ENCODE data around the gene HSPBAP1.

HSPBAP1 gene

GRCh38 chr3:122784436-122784835 is 9.2 kb downstream of the HSPBAP1 start:
- FAIRE-seq: no peak
- DNase-seq (ENCODE audit: insufficient read length): no peak
- TF ChIP-seq TAF1 (IDR thresholded peaks at IDR 0.05; ENCODE audit: borderline replicate concordance, low read depth, low read length): no peak
- no peak for TF ChIP-seq POLR2A (IDR thresholded peaks at IDR 0.05; ENCODE audit: low read depth, low read length)
- no peak for TF ChIP-seq POLR2AphosphoS5 (IDR thresholded peaks at IDR 0.05; ENCODE audit: low read depth, low read length)

DNA sequence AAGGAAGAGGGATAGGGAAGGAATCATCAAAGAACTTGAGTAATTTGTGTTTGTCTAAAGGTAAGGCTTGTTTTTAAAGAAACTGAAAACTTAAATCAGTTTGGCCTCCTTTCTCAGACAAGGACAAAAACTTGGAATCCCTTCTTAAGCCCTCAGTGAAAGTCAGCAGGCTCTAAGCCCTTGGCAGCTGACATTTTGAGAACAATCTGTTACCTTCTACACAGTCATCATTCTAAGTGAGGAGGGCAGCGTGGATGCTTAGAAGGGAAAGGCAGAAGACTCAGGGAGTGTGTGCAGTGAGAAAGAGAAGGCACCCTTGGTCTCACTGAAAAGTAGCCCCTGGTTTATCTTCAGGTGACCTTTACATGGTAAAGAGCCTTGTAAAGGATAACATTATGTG is 10.8 kb downstream of the HSPBAP1 start:
- FAIRE-seq (no peak), DNase-seq (ENCODE audit: insufficient read length) (no peak)
- TF ChIP-seq TAF1 (IDR thresholded peaks at IDR 0.05; ENCODE audit: borderline replicate concordance, low read depth, low read length) (no peak), POLR2A (IDR thresholded peaks at IDR 0.05; ENCODE audit: low read depth, low read length) (no peak), POLR2AphosphoS5 (IDR thresholded peaks at IDR 0.05; ENCODE audit: low read depth, low read length) (no peak)

DNA sequence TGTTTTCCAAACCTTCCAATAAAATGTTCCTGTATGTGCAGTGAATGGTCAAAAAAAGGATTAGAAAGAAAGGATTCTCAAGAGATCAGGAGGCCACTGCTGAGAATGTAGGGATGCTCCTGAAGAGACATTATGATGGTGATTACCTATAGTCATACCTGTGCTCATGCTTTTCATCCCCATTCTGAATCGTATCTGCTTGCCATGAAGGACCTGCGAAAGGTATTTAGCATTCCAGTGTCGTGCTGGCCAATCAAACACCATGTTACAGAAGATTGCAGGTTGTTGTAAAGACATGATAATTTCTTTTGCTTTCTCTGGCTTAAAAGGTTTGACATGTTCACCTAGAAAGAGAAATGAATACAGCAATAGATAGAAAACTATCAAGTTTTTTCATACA is 16.1 kb downstream of the HSPBAP1 start:
- FAIRE-seq (no peak), DNase-seq (ENCODE audit: insufficient read length) (no peak)
- TF ChIP-seq POLR2AphosphoS5 (IDR thresholded peaks at IDR 0.05; ENCODE audit: low read depth, low read length) (no peak), TAF1 (IDR thresholded peaks at IDR 0.05; ENCODE audit: borderline replicate concordance, low read depth, low read length) (no peak), POLR2A (IDR thresholded peaks at IDR 0.05; ENCODE audit: low read depth, low read length) (no peak)

DNA sequence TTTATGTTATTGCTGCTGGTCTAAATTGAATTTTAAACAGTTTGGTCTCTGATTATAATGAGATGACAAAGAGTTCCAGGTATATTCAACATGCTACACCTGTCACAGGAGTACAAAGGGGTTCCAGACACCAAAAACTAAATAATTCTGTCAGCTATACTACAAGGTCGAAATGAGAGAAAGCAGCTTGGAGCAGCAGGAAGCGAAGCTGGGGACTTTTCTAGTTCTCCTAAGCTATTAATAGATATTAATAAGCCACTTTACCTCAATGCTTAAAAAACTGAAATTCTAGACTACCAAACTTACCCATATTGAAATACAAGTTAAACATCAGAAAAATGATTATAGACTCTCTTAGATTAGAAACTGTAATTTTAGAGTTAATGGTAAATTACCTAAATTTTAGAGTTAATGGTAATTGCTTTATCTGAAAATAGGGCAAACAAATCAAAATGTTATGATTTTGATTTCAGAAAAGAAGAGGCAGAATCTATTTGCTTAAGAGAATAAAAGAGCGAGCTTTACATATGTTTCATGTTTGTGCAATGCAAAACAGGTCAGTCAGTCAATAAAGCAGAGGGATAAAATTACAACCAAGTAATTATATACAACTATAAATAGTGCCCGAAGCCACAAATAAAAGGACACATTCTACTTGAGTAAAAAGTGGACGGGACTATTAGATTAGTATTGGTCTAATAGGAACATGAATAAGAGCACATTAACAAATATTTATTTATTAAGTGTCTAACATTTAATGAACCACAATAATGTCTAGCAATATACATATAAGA is 16.8 kb downstream of the HSPBAP1 start:
- FAIRE-seq (peak; percentile 33), DNase-seq (ENCODE audit: insufficient read length) (no peak)
- TF ChIP-seq TAF1 (IDR thresholded peaks at IDR 0.05; ENCODE audit: borderline replicate concordance, low read depth, low read length) (no peak), POLR2AphosphoS5 (IDR thresholded peaks at IDR 0.05; ENCODE audit: low read depth, low read length) (no peak), POLR2A (IDR thresholded peaks at IDR 0.05; ENCODE audit: low read depth, low read length) (no peak)

DNA sequence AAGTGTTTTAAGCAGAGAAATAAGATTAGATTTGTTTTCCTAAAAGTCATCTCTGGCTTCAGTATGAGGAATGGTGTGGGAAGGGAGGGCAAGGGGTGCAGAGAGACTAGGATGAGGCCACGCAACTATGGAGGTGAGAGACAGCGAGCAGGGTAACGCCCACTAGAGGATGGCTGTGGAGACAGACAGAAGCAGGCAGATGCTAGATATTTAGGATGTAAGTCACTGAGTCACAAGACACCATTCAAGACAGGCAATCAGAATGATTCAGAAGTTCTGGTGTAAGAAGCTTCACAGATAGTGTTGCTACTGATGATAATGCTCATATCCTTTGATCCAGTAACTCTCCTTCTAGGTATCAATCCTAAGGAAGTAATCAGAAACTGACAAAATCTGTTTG is 19.1 kb downstream of the HSPBAP1 start:
- DNase-seq (ENCODE audit: insufficient read length) (no peak), FAIRE-seq (peak; percentile 84)
- TF ChIP-seq POLR2A (IDR thresholded peaks at IDR 0.05; ENCODE audit: low read depth, low read length): no peak
- no peak for TF ChIP-seq POLR2AphosphoS5 (IDR thresholded peaks at IDR 0.05; ENCODE audit: low read depth, low read length)
- TF ChIP-seq TAF1 (IDR thresholded peaks at IDR 0.05; ENCODE audit: borderline replicate concordance, low read depth, low read length): no peak

DNA sequence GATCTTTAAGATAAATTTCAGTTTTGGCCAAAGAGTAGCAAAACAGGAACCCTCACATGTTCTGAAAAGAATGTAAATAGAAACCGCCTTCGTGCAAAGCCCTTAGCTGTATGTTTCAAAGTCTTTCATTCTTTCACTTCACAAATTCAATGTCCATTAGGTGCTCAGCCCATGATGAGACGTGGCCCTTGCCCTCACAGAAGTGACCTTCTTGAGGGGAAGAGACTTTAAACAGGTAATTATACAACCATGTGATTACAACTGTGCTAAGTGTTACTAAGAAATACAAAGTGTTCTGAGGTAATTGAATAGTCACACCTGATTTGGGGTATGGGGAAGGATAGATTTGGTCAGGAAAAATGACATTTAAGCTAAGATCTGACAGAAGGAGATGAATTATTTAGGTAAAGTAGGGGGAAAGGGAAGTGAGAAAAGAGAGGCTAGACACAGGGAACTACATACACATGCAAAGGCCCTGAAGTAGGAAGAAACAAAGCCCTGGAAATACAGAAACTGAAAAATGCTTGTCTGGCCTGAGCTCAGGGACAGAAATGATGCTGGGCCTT is 19.6 kb downstream of the HSPBAP1 start:
- no peak for TF ChIP-seq TAF1 (IDR thresholded peaks at IDR 0.05; ENCODE audit: borderline replicate concordance, low read depth, low read length)
- no peak for TF ChIP-seq POLR2A (IDR thresholded peaks at IDR 0.05; ENCODE audit: low read depth, low read length)
- no peak for TF ChIP-seq POLR2AphosphoS5 (IDR thresholded peaks at IDR 0.05; ENCODE audit: low read depth, low read length)
- peak; percentile 50 for FAIRE-seq
- no peak for DNase-seq (ENCODE audit: insufficient read length)

GRCh38 chr3:122772827-122773226 is 20.8 kb downstream of the HSPBAP1 start:
- DNase-seq (ENCODE audit: insufficient read length) (no peak), FAIRE-seq (no peak)
- TF ChIP-seq POLR2AphosphoS5 (IDR thresholded peaks at IDR 0.05; ENCODE audit: low read depth, low read length): no peak
- no peak for TF ChIP-seq POLR2A (IDR thresholded peaks at IDR 0.05; ENCODE audit: low read depth, low read length)
- no peak for TF ChIP-seq TAF1 (IDR thresholded peaks at IDR 0.05; ENCODE audit: borderline replicate concordance, low read depth, low read length)

GRCh38 chr3:122770521-122771202 is 23.0 kb downstream of the HSPBAP1 start:
- no peak for DNase-seq (ENCODE audit: insufficient read length)
- FAIRE-seq: no peak
- TF ChIP-seq POLR2AphosphoS5 (IDR thresholded peaks at IDR 0.05; ENCODE audit: low read depth, low read length): no peak
- TF ChIP-seq TAF1 (IDR thresholded peaks at IDR 0.05; ENCODE audit: borderline replicate concordance, low read depth, low read length): no peak
- TF ChIP-seq POLR2A (IDR thresholded peaks at IDR 0.05; ENCODE audit: low read depth, low read length): no peak

GRCh38 chr3:122767540-122768372 is 25.9 kb downstream of the HSPBAP1 start:
- TF ChIP-seq POLR2A (IDR thresholded peaks at IDR 0.05; ENCODE audit: low read depth, low read length) (no peak), TAF1 (IDR thresholded peaks at IDR 0.05; ENCODE audit: borderline replicate concordance, low read depth, low read length) (no peak), POLR2AphosphoS5 (IDR thresholded peaks at IDR 0.05; ENCODE audit: low read depth, low read length) (no peak)
- no peak for DNase-seq (ENCODE audit: insufficient read length)
- FAIRE-seq: no peak

DNA sequence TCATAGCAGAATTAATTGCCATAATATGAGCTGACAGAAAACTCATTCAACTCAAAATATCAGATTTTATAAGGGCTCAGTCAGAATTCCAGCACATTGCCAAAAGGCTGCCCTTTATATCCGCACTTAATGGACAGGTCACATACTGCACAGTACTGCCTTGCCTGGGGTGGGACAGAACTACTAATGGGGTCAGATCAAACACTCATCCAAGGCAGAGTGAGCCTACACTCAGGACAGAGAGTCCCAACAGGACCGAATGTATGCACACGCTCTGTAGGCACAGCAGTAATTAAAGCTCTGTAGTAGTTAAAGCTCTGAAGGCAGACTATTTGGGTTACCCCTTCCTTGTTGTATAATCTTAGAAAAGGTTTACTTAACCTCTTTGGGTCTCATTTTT is 27.2 kb downstream of the HSPBAP1 start:
- DNase-seq (ENCODE audit: insufficient read length) (no peak), FAIRE-seq (no peak)
- TF ChIP-seq POLR2A (IDR thresholded peaks at IDR 0.05; ENCODE audit: low read depth, low read length) (no peak), TAF1 (IDR thresholded peaks at IDR 0.05; ENCODE audit: borderline replicate concordance, low read depth, low read length) (no peak)
